ENCODE data around the gene CTBP1. TPM values are rescaled to one million over a fixed set of nuclear protein-coding genes. Genes with fewer than 3 reads are reported as not detected.

Gene CTBP1
- polyA plus RNA-seq, 1 donor from 2014 or later = 325 TPM

- H3K4me2 ChIP-seq (ENCODE audit: low read length) = no peak overlapping the region
- no peaks in the 10 kb centered on the region for H3K9me2 ChIP-seq (ENCODE audit: insufficient read depth, low read length)
- H3K27ac ChIP-seq (ENCODE audit: low read length) = no peak overlapping the region
- no peaks in the 10 kb centered on the region for H3K36me3 ChIP-seq (ENCODE audit: insufficient read depth, low read length)
- no peak overlapping the region for H2AFZ ChIP-seq (ENCODE audit: low read depth, low read length)
- no peaks in the 10 kb centered on the region for H3K9me3 ChIP-seq (ENCODE audit: low read length)
- H4K20me1 ChIP-seq (ENCODE audit: insufficient read depth) = no peaks in the 10 kb centered on the region
- no peaks in the 10 kb centered on the region for H3F3A ChIP-seq (ENCODE audit: insufficient read depth, low read length, poor library complexity, severe bottlenecking)
- H3K9ac ChIP-seq (ENCODE audit: low read length) = no peak overlapping the region
- TF ChIP-seq MXI1 (conservative IDR thresholded peaks at IDR 0.05; ENCODE audit: poor library complexity, severe bottlenecking) (no peak), REST (IDR thresholded peaks at IDR 0.05; ENCODE audit: borderline replicate concordance) (no peak), POLR2AphosphoS5 (IDR thresholded peaks at IDR 0.05) (no peak), EZH2 (IDR thresholded peaks at IDR 0.05; ENCODE audit: borderline replicate concordance, insufficient read depth, low read length, poor library complexity, severe bottlenecking) (no peak), EP300 (conservative IDR thresholded peaks at IDR 0.05; ENCODE audit: poor library complexity, severe bottlenecking) (no peak), RAD21 (conservative IDR thresholded peaks at IDR 0.05) (no peak), TAF1 (IDR thresholded peaks at IDR 0.05; ENCODE audit: low read depth) (no peak), CTCF (IDR thresholded peaks at IDR 0.05; ENCODE audit: poor library complexity, severe bottlenecking) (no peak)
- no peaks in the 10 kb centered on the region for H3K79me2 ChIP-seq (replicated peaks; ENCODE audit: insufficient read depth, low read length)
- H3K4me3 ChIP-seq (ENCODE audit: low read length) = no peak overlapping the region
- no peaks in the 10 kb centered on the region for H3K27me3 ChIP-seq (ENCODE audit: insufficient read depth, low read depth, low read length)
Measured at GRCh38 chr4:1276984-1277383, 28.1 kb upstream of the CTBP1 start.

GRCh38 chr4:1274871-1275270 lies 25.9 kb upstream of the CTBP1 start:
- H4K20me1 ChIP-seq (ENCODE audit: insufficient read depth) = no peaks in the 10 kb centered on the region

More at GRCh38 chr4:1274871-1275270, 25.9 kb upstream of the CTBP1 start:
- Histone ChIP-seq H3K36me3 (ENCODE audit: insufficient read depth, low read length) (no peaks in the 10 kb centered on the region), H3K9me2 (ENCODE audit: insufficient read depth, low read length) (no peaks in the 10 kb centered on the region), H3K27ac (ENCODE audit: low read length) (no peak overlapping the region), H2AFZ (ENCODE audit: low read depth, low read length) (no peak overlapping the region), H3K4me3 (ENCODE audit: low read length) (no peak overlapping the region), H3K27me3 (ENCODE audit: insufficient read depth, low read depth, low read length) (no peaks in the 10 kb centered on the region), H3F3A (ENCODE audit: insufficient read depth, low read length, poor library complexity, severe bottlenecking) (no peaks in the 10 kb centered on the region), H3K9ac (ENCODE audit: low read length) (no peak overlapping the region), H3K79me2 (replicated peaks; ENCODE audit: insufficient read depth, low read length) (no peaks in the 10 kb centered on the region), H3K9me3 (ENCODE audit: low read length) (no peaks in the 10 kb centered on the region), H3K4me2 (ENCODE audit: low read length) (no peak overlapping the region)
- TF ChIP-seq EZH2 (IDR thresholded peaks at IDR 0.05; ENCODE audit: borderline replicate concordance, insufficient read depth, low read length, poor library complexity, severe bottlenecking) = no peak
- TF ChIP-seq RAD21 (conservative IDR thresholded peaks at IDR 0.05) = no peak
- TF ChIP-seq POLR2AphosphoS5 (IDR thresholded peaks at IDR 0.05) = no peak
- TF ChIP-seq SMC3 (conservative IDR thresholded peaks at IDR 0.05; ENCODE audit: poor library complexity) = no peak
- TF ChIP-seq MXI1 (conservative IDR thresholded peaks at IDR 0.05; ENCODE audit: poor library complexity, severe bottlenecking) = no peak
- no peak for TF ChIP-seq TAF1 (IDR thresholded peaks at IDR 0.05; ENCODE audit: low read depth)
- TF ChIP-seq EP300 (conservative IDR thresholded peaks at IDR 0.05; ENCODE audit: poor library complexity, severe bottlenecking) = no peak
- TF ChIP-seq REST (IDR thresholded peaks at IDR 0.05; ENCODE audit: borderline replicate concordance) = no peak
- no peak for TF ChIP-seq CTCF (IDR thresholded peaks at IDR 0.05; ENCODE audit: poor library complexity, severe bottlenecking)
